ENCODE measurements around the gene CBLN3. TPM values are rescaled to one million over a fixed set of nuclear protein-coding genes. Genes with fewer than 3 reads are reported as not detected.

CBLN3 gene
- total RNA-seq, 2 donors from 2014 or later = 2.4 to 11.1 TPM

GRCh38 chr14:24382064-24382371 is 47.5 kb downstream of the CBLN3 start:
- no peaks in the 10 kb centered on the region for H3K9me3 ChIP-seq
- WGBS = 17% methylated on average over 4 of the region's 4 CpGs
- no peak for DNase-seq (ENCODE audit: low spot score)
- intact Hi-C loops (cut with DNase I) = no loop called here
- H3K36me3 ChIP-seq = no peaks in the 10 kb centered on the region
- H3K4me1 ChIP-seq (replicated peaks) = no peaks in the 10 kb centered on the region
- H3K27me3 ChIP-seq (replicated peaks; ENCODE audit: insufficient read depth) = no peaks in the 10 kb centered on the region
- TF ChIP-seq POLR2AphosphoS5 (IDR thresholded peaks at IDR 0.05) (no peak), POLR2A (IDR thresholded peaks at IDR 0.05) (no peak), CTCF (IDR thresholded peaks at IDR 0.05) (no peak)
- no peak overlapping the region for H3K4me3 ChIP-seq
- no peak overlapping the region for H3K27ac ChIP-seq

DNA sequence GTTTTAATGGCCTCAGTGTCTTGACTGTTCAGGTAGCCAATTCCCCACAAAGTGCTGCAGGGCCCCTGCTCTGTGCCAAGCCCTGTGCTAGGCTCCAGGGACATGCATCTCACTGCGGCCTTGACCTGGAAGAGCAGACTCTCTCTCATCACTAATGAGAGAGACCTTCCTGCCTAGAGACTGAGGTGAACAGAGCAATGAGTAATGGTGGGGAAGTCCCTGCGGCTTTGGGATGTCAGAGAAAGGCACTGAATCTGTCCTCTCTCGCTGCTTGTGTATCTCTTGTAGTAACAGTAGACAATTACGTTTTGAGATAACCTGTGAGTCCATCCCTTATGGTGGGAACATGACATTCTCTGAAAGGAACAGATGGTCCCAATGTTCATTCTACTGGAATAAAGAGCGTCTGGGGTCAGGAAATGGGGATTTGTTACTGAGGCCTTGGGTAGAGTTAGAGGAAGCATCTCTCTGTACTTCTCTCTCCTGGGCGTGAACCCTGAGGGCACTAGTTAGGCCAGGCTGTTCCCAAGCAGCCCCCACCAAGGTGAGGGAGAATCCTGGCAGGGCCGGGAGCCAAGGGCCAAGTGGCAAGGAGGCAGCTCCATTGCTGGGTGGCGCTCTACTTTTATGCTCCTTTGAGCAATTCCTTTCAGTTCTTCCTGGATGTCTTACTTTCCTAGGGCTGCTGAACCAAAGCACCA is 48.0 kb downstream of the CBLN3 start:
- Histone ChIP-seq H3K27me3 (replicated peaks; ENCODE audit: insufficient read depth) (no peaks in the 10 kb centered on the region), H3K4me1 (replicated peaks) (no peaks in the 10 kb centered on the region), H3K27ac (no peak overlapping the region), H3K36me3 (no peaks in the 10 kb centered on the region), H3K4me3 (no peak overlapping the region), H3K9me3 (no peaks in the 10 kb centered on the region)
- 71% methylated on average over 8 of the region's 8 CpGs for WGBS
- intact Hi-C loops (cut with DNase I) = no loop called here
- DNase-seq (ENCODE audit: low spot score) = no peak
- no peak for TF ChIP-seq POLR2AphosphoS5 (IDR thresholded peaks at IDR 0.05)
- no peak for TF ChIP-seq CTCF (IDR thresholded peaks at IDR 0.05)
- no peak for TF ChIP-seq POLR2A (IDR thresholded peaks at IDR 0.05)

- H3K27me3 ChIP-seq (replicated peaks; ENCODE audit: insufficient read depth) = no peaks in the 10 kb centered on the region
- TF ChIP-seq CTCF (IDR thresholded peaks at IDR 0.05) = no peak
- no peak for TF ChIP-seq POLR2A (IDR thresholded peaks at IDR 0.05)
- no peak for TF ChIP-seq POLR2AphosphoS5 (IDR thresholded peaks at IDR 0.05)
- no peaks in the 10 kb centered on the region for H3K36me3 ChIP-seq
- 81% methylated on average over 15 of the region's 15 CpGs for WGBS
- H3K4me1 ChIP-seq (replicated peaks) = no peaks in the 10 kb centered on the region
- no peak overlapping the region for H3K4me3 ChIP-seq
- DNase-seq (ENCODE audit: low spot score) = no peak
- intact Hi-C loops (cut with DNase I) = no loop called here
- no peak overlapping the region for H3K27ac ChIP-seq
- H3K9me3 ChIP-seq = no peaks in the 10 kb centered on the region
Measured at GRCh38 chr14:24379907-24380730, 49.3 kb downstream of the CBLN3 start.

GRCh38 chr14:24378981-24379906 is 50.2 kb downstream of the CBLN3 start:
- Histone ChIP-seq H3K27ac (peak overlapping the region; percentile 4 to 10), H3K4me3 (no peak overlapping the region), H3K36me3 (no peaks in the 10 kb centered on the region), H3K4me1 (replicated peaks) (no peaks in the 10 kb centered on the region), H3K9me3 (no peaks in the 10 kb centered on the region), H3K27me3 (replicated peaks; ENCODE audit: insufficient read depth) (no peaks in the 10 kb centered on the region)
- DNase-seq (ENCODE audit: low spot score) = no peak
- WGBS = 58% methylated on average over 7 of the region's 7 CpGs
- TF ChIP-seq CTCF (IDR thresholded peaks at IDR 0.05) (no peak), POLR2AphosphoS5 (IDR thresholded peaks at IDR 0.05) (no peak)
- intact Hi-C loops (cut with DNase I) = no loop called here
